Psoas muscle (tissue), 8 donors: ENCODE measurements around the gene NATD1. TPM values are rescaled to one million over a fixed set of nuclear protein-coding genes. Genes with fewer than 3 reads are reported as not detected.

Source experiments
- ATAC-seq, 4 donors: fragments of 200-7000 bp; cut with Tn5 transposase; one replicate each; pipeline ENCODE4 v1.9.1; 2020; ENCODE audit warnings: moderate library complexity in 3 of 4, mild to moderate bottlenecking in 2 of 4
- DNase-seq, 2 donors: peaks; one replicate each; pipeline ENCODE4 v3.0.0-alpha.2; 2020
- H3K27ac ChIP-seq: fragments of 200-600 bp; one replicate; pipeline ENCODE4 v1.8.0; 2022
- H3K27me3 ChIP-seq, 3 donors: fragments of 200-600 bp in 1 of 3; one replicate each; pipeline versions ENCODE4 v1.6.1 to v1.8.0; 2013 to 2022; ENCODE audit warnings: low read length in 2 of 3, mild to moderate bottlenecking in 2 of 3, moderate library complexity in 1 of 3; ENCODE audit not compliant: insufficient read depth in 3 of 3
- H3K36me3 ChIP-seq, 2 donors: fragments of 200-600 bp in 1 of 2; one replicate each; pipeline versions ENCODE4 v1.6.1 to v1.8.0; 2013 to 2022; ENCODE audit warnings: low read depth in 1 of 2, mild to moderate bottlenecking in 1 of 2, moderate library complexity in 1 of 2; ENCODE audit not compliant: insufficient read depth in 1 of 2
- H3K4me1 ChIP-seq: fragments of 200-600 bp; one replicate; pipeline ENCODE4 v1.8.0; 2022
- H3K4me3 ChIP-seq: fragments of 200-600 bp; one replicate; pipeline ENCODE4 v1.8.0; 2022; ENCODE audit warnings: mild to moderate bottlenecking
- H3K9me3 ChIP-seq: fragments of 200-600 bp; one replicate; pipeline ENCODE4 v1.8.0; 2022
- CTCF ChIP-seq: fragments of 200-600 bp; IDR thresholded peaks from one replicate; pipeline ENCODE4 v1.8.0; 2022; ENCODE audit warnings: antibody characterized with exemption
- WGBS, 3 donors: extraction: QIAGEN DNeasy Blood & Tissue Kit; methylation state at CpG; one replicate each; pipeline versions ENCODE4 v1.1.6 to v1.1.7; 2013; 5-methylcytosine and 5-hydroxymethylcytosine counted together
- intact Hi-C, 2 donors: fragments of 100-400 bp; cut with DNase I; formaldehyde crosslinking; loops; one replicate each; pipeline versions ENCODE4 v1.11.0 to v1.14.2; 2022
- polyA plus RNA-seq, 3 donors: library from polyadenylated mRNA; stranded (reverse); fragments of 200-250 nt; gene quantifications; one replicate each; pipeline ENCODE4 v1.2.3, GENCODE V29; 2013
- total RNA-seq, 4 donors: library from RNA; stranded (reverse); fragmentation: NEBNext Ultra II Directional in 2 of 4; extraction: Animal tissue kit (Norgen Biotek cat#: 25700) in 2 of 4; gene quantifications; one replicate each; pipeline versions ENCODE4 v1.2.1 to v1.2.4, GENCODE V29; 2021 to 2023
- donor health status: healthy with polysubstance abuse.
- donor health status: DM: no; HTN: no; CAD: no; lungs with moderate emphysema.
- donor health status: Bipolar disorder and iron deficiency.
- donor health status: healthy.
- donor health status: DM: yes; HTN: yes; CAD: no.
- donor health status: DM: no; HTN: no; CAD: no.
- donor health status: DM: no; HTN: no; CAD: no.
- donor health status: DM: yes; HTN: yes; CAD: no.

The NATD1 gene
- total and polyA plus RNA-seq, 7 donors, result 4.7 to 48.0 (median 21.6) TPM

- H3K4me3 ChIP-seq, result peak within 1 kb of the TSS; percentile 89
- H3K36me3 ChIP-seq, result no peaks in the 10 kb centered on the region
- H3K27me3 ChIP-seq, result no peaks in the 10 kb centered on the region
- peaks cover 49% of the 10 kb centered on the region for H3K4me1 ChIP-seq
- peak within 1 kb of the TSS; percentile 99 for H3K27ac ChIP-seq
- DNase-seq, result peak; percentile 99
- no peaks in the 10 kb centered on the region for H3K9me3 ChIP-seq
- intact Hi-C loops, result loop anchor here (5.0 to 10.0 kb wide), 5 partner anchors 32 to 230 kb away; partner anchors contain the start of genes DHRS7B (in 2 of the 2), NATD1 (in 1 of the 2) and TMEM11 (in 1 of the 2)
- ATAC-seq, result peak; percentile 64 to 70 (median 66)
- TF ChIP-seq CTCF, result no peak
- WGBS, 3 donors, result 0% methylated on average over 53 to 88 of the region's 88 CpGs
Measured at GRCh38 chr17:21284319-21285163, 31.3 kb upstream of the NATD1 start, which contains the start of gene MAP2K3. MAP2K3 (plus strand) TSS chr17:21284711; CDS start chr17:21284921, 210 bp downstream.

DNA sequence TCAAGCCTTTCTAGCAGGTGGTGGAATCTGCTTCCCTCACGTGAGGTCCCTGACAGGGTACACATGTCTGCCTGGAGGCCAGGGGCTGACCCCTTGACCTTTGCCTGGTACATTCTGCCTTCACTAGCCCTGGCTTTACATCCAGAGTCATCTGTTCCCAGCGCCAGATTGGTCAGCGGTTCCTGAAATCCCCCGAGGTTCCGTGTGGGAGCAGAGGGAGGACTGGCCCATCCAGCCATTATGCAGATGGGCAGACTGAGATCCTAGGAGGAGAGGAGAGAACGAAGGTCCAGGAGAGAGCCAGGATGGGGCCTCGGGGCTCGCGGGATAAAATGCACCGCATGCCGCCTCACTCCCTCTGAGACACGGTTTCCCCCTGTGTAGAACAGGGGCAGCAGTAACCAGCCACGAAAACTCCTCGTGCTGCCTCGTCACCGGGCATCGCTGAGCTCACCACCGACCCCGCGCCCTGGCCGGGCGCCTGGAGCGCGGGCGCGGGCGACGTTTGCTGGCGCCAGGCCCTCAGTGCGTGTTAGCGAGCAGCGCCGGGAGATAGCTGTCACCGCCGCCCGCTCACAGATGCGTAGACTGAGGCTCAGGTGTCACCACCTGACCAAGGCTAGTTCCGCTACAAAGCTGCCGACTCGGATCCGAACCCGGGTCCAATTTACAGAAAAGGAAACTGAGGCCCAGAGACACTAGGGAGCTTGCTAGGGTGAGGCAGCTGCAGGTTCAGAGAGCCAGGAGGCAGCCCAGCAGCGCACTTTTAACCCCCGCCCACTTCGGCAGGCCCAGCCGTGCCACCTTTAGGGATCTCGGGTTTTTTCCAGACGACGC lies 30.5 kb upstream of the NATD1 start:
- ATAC-seq (no peak), DNase-seq (peak in 1 of 2 donors; percentile 62)
- peaks cover 46% of the 10 kb centered on the region for H3K4me1 ChIP-seq
- intact Hi-C loops, result loop anchor here (10.0 kb wide), 2 partner anchors 119 to 231 kb away; no protein-coding TSS in a partner anchor
- no peaks in the 10 kb centered on the region for H3K27me3 ChIP-seq
- H3K27ac ChIP-seq, result peak overlapping the region; percentile 99
- TF ChIP-seq CTCF, result no peak
- peak overlapping the region; percentile 89 for H3K4me3 ChIP-seq
- WGBS, 3 donors, result 17 to 26% (median 25%) methylated on average over 48 to 49 of the region's 49 CpGs
- H3K9me3 ChIP-seq, result no peaks in the 10 kb centered on the region
- no peaks in the 10 kb centered on the region for H3K36me3 ChIP-seq

DNA sequence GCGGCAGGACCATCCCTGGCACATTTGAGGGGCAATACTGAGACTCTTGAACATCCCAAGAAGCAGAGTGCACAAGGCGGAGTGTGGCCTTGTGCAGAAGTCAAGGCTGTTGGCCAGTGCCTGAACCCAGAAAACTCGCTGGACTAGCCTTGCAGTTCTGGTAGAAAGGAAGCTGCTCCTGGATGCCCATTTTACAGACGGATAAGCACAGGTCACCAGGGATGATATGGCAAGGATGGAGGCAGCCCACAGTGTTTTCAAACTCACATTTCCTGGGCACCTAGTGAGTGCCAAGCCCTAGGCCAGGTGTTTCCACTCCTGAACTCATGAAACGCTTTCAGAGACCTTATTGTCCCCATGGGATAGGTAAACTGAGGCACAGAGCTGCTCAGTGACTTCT lies 29.6 kb upstream of the NATD1 start:
- no peaks in the 10 kb centered on the region for H3K9me3 ChIP-seq
- ATAC-seq, result no peak
- no peaks in the 10 kb centered on the region for H3K27me3 ChIP-seq
- H3K4me1 ChIP-seq, result peaks cover 46% of the 10 kb centered on the region
- H3K27ac ChIP-seq, result peak overlapping the region; percentile 99
- intact Hi-C loops, result loop anchor here (10.0 kb wide), 2 partner anchors 118 to 232 kb away; no protein-coding TSS in a partner anchor
- DNase-seq, result no peak
- WGBS, 3 donors, result 77 to 87% (median 86%) methylated on average over 5 of the region's 5 CpGs
- no peaks in the 10 kb centered on the region for H3K36me3 ChIP-seq
- H3K4me3 ChIP-seq, result no peak overlapping the region
- no peak for TF ChIP-seq CTCF

DNA sequence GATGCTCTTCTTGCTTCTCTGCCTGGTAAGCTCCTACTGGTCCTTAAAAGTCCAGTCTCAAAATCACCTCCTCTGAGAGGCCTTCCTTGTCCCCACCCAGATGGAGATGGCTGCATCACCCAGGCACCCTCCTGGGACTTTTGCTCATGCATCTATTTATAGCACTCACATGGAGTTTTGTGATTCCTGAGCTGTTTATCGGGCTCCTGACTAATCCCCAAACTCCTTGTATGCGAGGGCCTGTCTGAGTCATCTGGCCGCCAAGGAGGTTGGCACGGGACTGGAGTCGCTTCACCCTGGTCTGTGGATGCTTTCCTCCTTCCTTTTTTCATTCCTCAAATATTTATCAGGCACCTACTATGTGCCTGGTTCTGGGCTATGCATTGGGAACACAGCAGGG lies 29.0 kb upstream of the NATD1 start:
- Histone ChIP-seq H3K27me3 (no peaks in the 10 kb centered on the region), H3K27ac (peak overlapping the region; percentile 99), H3K4me1 (peaks cover 42% of the 10 kb centered on the region), H3K36me3 (no peaks in the 10 kb centered on the region), H3K9me3 (no peaks in the 10 kb centered on the region), H3K4me3 (no peak overlapping the region)
- ATAC-seq (peak; percentile 43 to 58 (median 54)), DNase-seq (peak; percentile 74 to 88)
- WGBS, 3 donors, result 16 to 33% (median 30%) methylated on average over 5 of the region's 5 CpGs
- intact Hi-C loops, result loop anchor here (10.0 kb wide), 2 partner anchors 117 to 233 kb away; no protein-coding TSS in a partner anchor
- no peak for TF ChIP-seq CTCF
